ENCODE data around the gene RHBDL1.
A peak's percentile ranks its signal among the peaks of the same experiment; 100 is the strongest.

RHBDL1 gene

DNA sequence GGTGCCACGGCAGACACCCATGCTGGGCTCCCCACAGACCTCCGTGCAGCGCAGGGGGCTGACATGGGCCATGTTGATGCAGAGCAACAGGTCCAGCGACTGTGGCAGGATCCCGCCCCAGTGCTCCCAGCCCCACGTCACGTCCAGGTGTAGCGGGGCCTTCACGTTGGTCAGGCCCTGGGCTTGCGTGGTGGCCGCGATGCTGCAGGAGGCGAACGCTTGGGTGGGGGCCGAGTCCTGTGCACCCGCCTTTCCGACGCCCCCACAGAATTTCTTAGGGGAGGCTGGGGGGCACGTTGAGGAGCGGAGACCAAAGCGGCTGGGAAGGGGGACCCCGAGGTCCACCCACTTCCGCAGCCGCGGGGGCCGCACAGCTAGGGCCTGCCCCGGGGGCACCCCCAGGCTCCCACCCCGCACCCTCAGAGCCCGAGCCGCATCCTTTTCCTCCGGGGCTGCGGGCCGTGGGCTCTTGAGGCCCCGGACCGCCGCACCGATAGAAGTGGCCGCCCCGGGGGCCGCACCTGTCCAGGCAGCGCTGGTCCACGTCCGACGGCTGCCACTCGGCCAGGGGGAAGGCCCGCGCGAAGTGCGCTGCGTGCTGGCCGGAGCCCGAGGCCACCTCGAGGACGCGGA, 39.8 kb upstream of the RHBDL1 start:
- no peak for DNase-seq (ENCODE audit: low read depth, low spot score)
- H3K4me3 ChIP-seq (ENCODE audit: low read length): peak overlapping the region; percentile 78

DNA sequence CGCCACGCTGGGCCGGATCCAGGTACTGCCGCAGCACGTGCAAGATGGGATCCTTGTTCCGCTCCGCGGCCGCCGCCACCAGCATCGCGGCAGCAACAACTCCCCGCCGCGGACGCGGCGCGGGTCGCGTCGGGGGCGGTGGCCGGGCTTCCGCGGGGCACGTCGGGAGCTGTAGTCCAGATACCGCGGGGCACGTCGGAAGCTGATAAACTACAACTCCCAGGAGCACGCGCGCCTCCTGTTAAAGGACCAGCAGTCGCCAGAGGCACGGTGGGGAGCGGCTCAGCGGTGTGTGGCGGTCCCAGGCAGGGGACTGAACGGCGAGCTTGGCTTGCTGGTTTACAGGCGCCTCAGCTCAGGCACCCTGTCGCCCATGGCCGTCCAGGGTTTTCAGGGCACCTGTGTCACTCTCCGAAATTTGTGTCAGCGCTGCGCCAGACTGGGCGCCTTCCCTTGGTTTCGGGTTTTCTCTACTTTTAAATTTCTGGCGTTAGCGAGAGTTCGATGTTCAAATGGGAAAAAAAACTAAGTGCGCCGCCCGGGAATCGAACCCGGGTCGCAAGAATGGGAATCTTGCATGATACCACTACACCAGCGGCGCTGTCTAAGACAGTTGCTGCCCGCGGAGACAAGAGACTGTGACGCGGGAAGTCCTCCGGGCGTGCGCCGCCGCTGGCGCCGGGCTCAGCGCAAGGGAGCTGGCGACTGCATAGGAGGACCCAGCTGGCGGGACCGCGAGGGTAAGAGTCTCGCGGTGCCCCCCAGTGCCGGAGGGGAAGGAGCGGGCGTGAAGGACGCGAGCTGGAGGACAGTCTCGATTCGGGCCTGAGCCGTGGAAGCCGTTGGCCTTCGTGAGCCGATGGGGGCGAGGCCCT, 39.0 kb upstream of the RHBDL1 start, which contains the start of gene METTL26:
TSS of gene METTL26 (minus strand) at position 100 of the 875 bp plus-strand sequence. CDS start at position 85, 15 bp downstream.
- H3K4me3 ChIP-seq (ENCODE audit: low read length): peak within 1 kb of the TSS; percentile 78
- DNase-seq (ENCODE audit: low read depth, low spot score): peak; percentile 92

DNA sequence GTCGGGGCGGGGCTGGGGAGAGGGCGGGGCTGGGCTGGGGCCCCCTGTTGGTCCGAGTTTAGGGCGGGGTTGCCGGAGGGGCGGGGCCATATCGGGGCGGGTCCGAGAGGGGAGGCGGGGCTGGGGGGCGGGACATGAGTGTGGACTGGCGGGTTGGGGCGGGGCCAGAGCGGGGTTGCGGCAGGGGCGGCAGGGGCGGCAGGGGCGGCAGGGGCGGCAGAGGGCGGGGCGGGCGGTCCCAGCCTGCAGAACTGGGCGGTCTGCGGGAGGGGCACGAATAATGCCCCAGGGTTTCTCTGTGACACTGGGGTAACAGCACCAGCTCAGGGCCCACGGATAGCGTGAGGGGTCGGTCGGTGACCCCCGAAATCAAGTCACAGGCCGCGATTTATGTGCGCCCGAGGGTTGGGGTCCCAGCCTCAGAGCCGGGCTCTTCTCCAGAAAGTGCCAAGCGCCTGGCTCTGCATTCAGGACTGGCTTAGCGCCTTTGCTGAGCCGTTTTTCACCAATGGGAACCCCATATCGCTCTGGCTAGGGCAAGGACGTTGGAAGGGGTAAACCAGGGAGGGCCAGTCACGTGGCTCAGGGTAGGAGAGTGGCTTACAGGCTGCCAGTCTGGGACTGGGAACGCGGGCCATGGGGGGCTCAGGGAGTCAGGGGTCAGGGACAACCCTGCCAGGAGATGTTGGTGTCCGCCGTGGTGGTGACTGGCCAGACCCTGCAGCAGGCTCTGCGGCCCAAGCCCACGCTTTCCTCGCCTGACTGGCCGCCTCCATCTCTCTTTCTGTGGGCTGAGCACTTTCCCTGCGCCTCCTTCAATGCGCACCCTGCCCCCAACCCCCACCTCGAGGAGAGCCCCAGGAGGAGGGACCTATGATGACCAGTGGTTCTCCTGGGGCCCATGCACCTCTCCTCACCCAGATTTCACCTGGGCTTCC, 38.1 kb upstream of the RHBDL1 start:
- H3K4me3 ChIP-seq (ENCODE audit: low read length): peak overlapping the region; percentile 78
- DNase-seq (ENCODE audit: low read depth, low spot score): peak; percentile 71

DNA sequence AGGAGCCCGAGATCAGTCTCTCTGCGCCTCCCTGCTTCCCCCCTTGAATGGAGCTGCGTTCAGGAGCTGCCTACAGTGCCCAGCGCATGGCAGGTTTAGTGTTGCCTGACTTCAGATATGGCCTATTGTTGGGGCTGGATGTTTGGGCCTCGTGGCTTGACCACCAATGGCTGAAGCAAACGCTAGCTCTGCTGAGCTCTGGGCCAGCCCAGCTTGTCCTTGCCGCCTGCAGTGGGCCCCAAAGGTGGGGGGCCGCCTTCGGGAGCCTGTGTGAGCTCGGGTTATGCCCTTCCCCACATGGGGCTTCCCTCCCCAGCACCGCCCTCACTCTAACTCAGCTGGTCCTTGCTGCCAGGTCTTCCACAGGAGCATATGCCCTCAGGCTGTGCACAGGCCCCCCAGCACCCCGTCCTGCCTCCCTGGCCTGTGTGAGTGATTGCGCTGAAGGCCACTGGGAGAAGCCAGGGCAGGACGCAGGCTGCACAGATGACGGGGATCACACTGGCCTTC, 37.4 kb upstream of the RHBDL1 start:
- H3K4me3 ChIP-seq (ENCODE audit: low read length): no peak overlapping the region
- no peak for DNase-seq (ENCODE audit: low read depth, low spot score)

DNA sequence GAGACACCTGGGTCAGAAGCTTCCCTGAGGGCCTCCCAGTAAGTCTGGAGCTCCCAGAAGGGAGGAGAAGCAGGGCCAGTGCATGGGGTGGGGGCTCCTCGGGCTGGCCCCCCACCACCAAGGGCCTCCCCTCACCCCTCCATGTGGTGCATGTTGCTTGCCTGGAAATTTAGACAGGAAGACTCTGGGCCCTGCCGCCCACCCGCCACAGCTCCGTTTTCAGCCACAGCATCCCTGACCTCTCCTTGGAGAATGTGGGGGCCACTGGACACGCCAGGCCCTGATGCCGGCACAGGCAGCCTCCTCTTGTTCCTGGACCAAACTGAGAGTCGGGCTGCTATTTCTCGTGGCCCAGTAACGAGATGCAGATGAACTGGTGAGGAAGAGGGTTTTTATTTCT, 36.6 kb upstream of the RHBDL1 start:
- no peak overlapping the region for H3K4me3 ChIP-seq (ENCODE audit: low read length)
- no peak for DNase-seq (ENCODE audit: low read depth, low spot score)

DNA sequence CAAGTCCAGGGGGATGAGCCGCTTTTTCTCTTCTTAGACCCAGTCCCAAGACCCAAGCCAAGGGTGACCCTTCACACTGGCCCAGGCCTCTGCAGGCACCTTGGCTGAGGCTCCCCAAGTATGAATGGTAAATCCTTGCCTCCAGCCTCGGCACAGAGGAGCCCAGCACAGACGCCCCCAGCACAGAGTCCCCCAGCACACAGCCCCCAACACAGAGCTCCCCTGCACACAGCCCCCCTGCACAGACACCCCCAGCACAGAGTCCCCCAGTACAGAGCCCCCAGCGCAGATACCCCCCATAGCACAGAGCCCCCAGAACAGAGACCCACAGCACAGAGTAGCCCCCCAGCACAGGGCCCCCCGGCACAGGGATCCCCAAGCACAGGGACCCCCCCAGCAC, 34.9 kb upstream of the RHBDL1 start:
- no peak for DNase-seq (ENCODE audit: low read depth, low spot score)
- no peak overlapping the region for H3K4me3 ChIP-seq (ENCODE audit: low read length)

DNA sequence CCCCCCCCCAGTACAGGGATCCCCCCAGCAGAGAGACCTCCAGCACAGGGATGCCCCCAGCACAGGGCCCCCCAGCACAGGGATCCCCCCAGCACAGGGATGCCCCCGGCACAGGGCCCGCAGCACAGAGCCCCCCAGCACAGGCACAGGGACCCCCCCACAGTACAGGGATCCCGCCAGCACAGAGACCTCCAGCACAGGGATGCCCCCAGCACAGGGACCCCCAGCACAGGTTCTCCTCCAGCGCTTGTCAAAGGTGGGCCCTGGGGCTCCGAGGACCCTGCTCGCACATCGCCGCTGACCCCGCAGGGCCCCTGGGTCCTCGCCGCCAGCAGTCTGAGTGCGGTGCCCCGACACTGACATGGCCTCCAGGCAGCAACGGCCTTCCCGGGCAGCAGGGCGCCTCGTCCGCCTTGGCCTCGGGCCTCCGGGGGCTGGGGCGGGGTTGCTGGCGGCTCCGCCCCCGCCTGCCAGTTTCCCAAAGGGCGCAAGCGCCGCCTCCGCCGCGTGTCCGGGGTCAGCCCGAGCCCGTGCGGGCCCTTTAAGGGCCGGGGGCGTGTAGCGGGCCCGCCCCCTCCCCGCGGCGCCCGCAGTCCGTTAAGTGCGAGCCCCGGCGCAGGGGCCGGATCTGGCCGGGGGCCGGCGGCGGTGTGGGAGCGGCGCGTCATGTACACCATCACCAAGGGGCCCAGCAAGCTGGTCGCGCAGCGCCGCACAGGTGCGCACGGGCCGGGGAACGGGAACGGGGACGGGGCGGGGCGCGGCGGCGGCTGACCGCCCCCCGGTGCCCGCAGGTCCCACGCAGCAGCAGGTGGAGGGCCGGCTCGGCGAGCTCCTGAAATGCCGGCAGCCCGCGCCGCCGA, 33.9 kb upstream of the RHBDL1 start, which contains the start of gene MCRIP2:
TSS of gene MCRIP2 (plus strand) at position 503 of the 863 bp plus-strand sequence. CDS start at position 667, 164 bp downstream.
- DNase-seq (ENCODE audit: low read depth, low spot score): peak; percentile 52
- H3K4me3 ChIP-seq (ENCODE audit: low read length): peak within 1 kb of the TSS; percentile 62

DNA sequence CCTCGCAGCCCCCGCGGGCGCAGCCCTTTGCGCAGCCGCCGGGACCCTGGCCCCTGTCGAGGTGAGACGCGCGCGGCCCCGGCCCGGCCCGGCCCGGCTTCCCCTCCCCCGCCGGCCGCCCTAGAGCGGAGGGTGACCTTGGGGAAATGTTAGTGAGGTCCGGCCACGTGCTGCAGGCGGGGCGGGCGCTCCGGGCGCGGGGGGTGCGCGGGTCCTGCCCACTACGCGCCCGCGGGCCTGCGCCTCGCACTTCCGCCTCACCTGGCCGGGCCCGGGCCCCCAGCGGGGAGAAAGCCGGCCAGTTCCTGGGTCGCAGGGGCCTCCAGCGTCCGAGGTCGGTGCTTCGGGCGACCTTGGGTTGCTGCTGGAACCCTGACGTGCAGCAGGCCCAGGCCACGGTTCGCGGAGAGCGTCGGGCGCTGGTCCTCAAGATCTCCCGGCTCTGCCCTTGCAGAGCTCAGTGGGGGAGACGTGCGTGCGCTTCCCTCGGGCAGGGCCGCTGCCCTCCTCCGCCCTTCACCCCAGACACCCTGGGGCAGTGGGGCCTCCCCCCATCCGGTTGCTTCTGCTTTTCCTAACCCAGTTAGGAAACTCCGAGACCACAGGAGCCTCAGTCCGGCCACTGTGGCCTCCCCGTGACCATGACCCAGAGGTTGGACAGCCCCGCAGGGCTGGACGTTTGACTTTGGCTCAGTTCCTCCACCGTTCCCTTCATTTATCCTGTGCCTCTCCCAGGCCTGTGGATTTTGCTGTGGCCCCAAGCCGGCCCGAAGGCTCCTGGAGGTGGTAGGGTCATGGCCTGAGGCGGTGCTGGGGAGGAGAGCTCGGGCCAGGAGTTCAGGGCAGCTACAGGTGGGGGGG, 33.1 kb upstream of the RHBDL1 start:
- no peak for DNase-seq (ENCODE audit: low read depth, low spot score)
- peak overlapping the region; percentile 62 for H3K4me3 ChIP-seq (ENCODE audit: low read length)

DNA sequence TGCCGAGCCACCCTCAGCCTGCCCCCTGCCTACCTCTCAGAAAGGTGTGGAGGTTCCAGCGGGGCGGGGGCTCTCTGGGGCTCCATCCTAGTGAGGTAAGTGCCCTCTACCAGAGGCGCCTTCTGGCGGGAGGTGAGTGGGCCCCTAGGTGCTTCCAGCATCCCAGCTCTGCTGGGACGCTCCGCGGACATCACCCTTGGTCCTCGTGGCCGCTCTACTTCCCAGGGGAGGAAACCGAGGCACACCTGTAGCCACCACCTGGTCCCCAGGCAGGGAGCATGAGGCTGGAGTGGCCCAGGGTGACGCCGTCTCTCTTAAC, 32.5 kb upstream of the RHBDL1 start:
- peak overlapping the region; percentile 62 for H3K4me3 ChIP-seq (ENCODE audit: low read length)
- DNase-seq (ENCODE audit: low read depth, low spot score): no peak

DNA sequence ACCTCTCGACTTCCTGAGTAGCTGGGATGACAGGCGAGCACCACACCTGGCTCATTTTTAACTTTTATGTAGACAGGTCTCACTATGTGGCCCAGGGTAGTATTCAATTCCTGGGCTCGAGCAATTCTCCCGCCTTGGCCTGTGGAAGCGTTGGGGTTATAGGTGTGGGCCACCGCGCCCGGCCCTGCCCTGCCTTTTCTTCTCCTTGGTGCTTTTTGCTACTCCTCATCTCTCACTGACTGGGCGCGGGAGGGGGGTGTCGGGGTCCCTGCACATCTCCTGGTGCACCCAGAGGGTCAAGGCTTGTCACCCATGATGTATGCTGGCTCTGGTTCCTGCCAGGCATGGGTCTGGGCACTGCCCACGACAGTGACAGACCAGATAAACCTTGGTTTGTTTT, 30.9 kb upstream of the RHBDL1 start:
- no peak overlapping the region for H3K4me3 ChIP-seq (ENCODE audit: low read length)
- DNase-seq (ENCODE audit: low read depth, low spot score): no peak

DNA sequence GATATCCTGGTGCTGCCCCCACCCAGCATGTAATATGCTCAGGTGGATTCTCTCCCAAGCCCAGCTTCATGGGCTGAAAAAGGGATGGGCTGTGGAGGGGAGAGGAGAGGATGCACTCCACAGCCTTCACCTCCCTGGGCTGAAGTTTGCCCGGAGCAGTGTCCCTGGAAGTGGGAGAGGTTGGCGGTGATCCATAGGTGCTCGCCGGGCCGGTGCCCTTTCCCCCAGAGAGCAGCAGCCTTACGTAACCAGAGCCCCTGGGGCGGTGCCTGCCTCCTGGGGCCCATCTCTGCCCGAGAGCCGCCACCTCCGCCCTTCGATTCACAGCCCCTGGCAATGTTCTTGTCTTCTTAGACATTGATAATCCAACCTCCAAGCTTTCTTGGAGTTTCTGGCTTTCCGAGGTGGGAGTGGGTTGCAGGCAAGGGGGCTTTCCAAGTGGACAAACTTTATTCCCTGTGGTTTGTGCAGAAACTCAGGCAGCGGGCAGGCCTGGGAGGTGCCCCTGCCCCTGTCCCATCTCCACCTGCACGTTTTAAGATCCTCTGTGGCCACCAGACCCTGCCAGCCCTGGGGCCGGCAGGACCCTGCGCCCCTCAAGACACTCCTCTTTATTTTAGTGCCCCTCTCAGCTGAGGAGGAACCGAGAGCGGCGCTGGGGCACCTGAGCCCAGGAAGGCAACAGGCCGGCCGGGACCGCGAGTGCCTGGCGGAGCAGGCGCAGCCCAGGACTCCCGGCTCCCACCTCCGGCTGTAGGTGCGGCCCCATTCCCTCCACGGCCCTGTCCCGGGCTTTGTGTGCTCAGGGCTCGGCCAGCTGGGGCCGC, 29.4 kb upstream of the RHBDL1 start:
- DNase-seq (ENCODE audit: low read depth, low spot score): no peak
- no peak overlapping the region for H3K4me3 ChIP-seq (ENCODE audit: low read length)

DNA sequence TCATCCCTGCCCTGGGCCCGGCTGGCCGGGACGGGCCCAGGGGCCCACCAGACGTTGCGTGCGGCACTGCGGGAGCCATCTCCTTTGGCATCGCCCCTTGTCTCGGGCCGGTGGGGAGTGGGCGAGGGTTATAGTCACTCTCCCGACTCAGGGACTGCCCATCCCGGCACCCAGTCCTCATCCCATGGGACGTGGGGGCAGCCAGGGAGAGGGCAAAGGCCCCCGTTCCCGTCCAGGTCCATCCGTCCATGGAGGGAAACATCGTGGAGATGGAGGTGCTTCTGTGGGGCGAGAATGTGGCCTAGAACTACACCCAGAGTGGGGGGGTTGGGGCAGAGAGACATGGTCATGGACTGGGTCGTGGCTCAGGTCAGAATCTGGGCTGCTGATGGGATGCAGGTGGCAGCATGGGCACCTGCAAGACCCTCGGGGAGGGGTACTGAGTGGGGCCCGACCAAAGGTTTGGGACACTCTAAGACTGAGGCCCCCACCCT, 28.7 kb upstream of the RHBDL1 start:
- no peak overlapping the region for H3K4me3 ChIP-seq (ENCODE audit: low read length)

DNA sequence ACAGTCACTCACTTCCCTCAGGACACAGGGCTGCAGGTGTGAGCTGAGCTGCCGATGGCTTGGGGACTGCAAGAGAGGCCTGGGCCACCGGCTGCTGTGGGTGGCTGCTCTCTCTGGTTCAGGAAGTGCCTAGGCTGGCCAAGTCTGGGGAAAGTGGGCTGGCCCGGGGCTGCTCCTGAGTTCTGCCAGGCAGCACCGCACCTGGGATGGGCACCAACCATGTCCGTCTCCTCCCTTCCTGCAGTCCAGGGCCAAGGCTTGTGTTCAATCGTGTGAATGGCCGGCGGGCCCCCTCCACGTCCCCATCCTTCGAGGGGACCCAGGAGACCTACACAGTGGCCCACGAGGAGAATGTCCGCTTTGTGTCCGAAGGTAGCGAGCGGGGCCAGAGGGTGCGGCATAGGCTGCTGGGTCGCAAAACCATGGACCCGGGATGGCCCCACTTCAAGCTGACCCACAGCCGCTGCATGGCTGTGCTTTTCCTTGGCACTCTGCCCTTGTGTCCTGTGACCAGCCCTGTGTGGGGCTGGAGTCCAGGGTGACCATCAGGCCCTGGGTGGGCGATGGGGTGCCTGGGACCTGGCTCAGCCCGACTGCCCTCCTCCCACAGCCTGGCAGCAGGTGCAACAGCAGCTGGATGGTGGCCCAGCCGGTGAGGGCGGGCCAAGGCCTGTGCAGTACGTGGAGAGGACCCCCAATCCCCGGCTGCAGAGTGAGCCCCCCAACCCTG, 28.1 kb upstream of the RHBDL1 start:
- no peak for DNase-seq (ENCODE audit: low read depth, low spot score)
- H3K4me3 ChIP-seq (ENCODE audit: low read length): no peak overlapping the region; the same call in 1 of the 2 replicates

More for the DNA sequence above, 28.7 kb upstream of the RHBDL1 start:
- DNase-seq (ENCODE audit: low read depth, low spot score): no peak

DNA sequence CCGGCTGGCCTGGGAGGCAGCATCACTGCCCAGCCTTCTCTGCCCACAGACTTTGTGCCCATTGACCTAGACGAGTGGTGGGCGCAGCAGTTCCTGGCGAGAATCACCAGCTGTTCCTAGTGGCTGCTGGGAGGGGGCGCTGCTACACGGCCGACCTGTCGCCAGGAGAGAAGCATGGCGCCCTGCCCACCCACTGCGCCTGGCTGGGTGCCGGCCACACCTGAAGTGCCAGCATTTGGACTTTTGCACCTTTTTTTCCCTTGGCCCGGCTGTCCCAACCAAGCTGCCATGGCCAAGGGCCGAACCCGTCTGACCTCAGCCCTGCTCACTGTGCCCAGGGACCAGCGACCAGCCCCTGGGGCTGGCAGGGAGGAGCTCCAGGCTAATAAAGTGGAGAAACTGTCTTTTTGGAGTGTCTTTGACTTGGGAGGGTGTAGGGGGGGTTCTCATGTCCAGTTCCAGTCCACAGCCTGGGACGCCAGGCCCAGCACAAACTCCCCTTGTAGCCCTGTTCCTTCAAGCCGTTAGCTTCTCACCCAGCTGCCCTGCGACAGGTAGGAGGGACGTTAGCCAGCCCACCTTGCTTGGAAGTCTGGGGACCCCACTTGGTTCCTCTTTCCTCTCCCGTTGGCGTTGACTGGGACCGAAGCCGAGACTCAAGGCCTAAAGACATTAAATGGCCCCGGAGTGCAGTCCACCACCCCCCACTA, 27.2 kb upstream of the RHBDL1 start:
- peak overlapping the region; percentile 85 for H3K4me3 ChIP-seq (ENCODE audit: low read length)
- DNase-seq (ENCODE audit: low read depth, low spot score): peak; percentile 35
